ENCODE results near the gene FAM81B. TPM values are rescaled to one million over a fixed set of nuclear protein-coding genes. Genes with fewer than 3 reads are reported as not detected.
"Not testable (repeated sequence)": the region's sequence is repeated elsewhere in the genome, so short reads cannot be mapped to it uniquely, and the experiment has no call there.

The FAM81B gene
- total RNA-seq, 1 donor from 2014 or later: 7.6 TPM

GRCh38 chr5:95379133-95379532, 12.0 kb upstream of the FAM81B start:
- Histone ChIP-seq H3K4me3 (no peak overlapping the region), H3K27me3 (ENCODE audit: low read depth) (no peaks in the 10 kb centered on the region), H3K4me1 (no peaks in the 10 kb centered on the region), H3K27ac (no peak overlapping the region), H3K9me3 (no peaks in the 10 kb centered on the region), H3K36me3 (no peaks in the 10 kb centered on the region)
- DNase-seq: no peak
- ATAC-seq: no peak
- intact Hi-C loops (cut with DNase I): no loop called here
- TF ChIP-seq CTCF (IDR thresholded peaks at IDR 0.05): no peak

GRCh38 chr5:95380103-95380628, 11.0 kb upstream of the FAM81B start:
- H3K9me3 ChIP-seq: no peaks in the 10 kb centered on the region
- no peak overlapping the region for H3K27ac ChIP-seq
- no peak for ATAC-seq
- intact Hi-C loops (cut with DNase I): no loop called here
- TF ChIP-seq CTCF (IDR thresholded peaks at IDR 0.05): no peak
- H3K27me3 ChIP-seq (ENCODE audit: low read depth): no peaks in the 10 kb centered on the region
- no peak for DNase-seq
- no peak overlapping the region for H3K4me3 ChIP-seq
- no peaks in the 10 kb centered on the region for H3K36me3 ChIP-seq
- no peaks in the 10 kb centered on the region for H3K4me1 ChIP-seq

- no peaks in the 10 kb centered on the region for H3K27me3 ChIP-seq (ENCODE audit: low read depth)
- no peak overlapping the region for H3K4me3 ChIP-seq
- no peaks in the 10 kb centered on the region for H3K4me1 ChIP-seq
- H3K36me3 ChIP-seq: no peaks in the 10 kb centered on the region
- ATAC-seq: no peak
- TF ChIP-seq CTCF (IDR thresholded peaks at IDR 0.05): no peak
- DNase-seq: no peak
- no peak overlapping the region for H3K27ac ChIP-seq
- no peaks in the 10 kb centered on the region for H3K9me3 ChIP-seq
- intact Hi-C loops (cut with DNase I): no loop called here
These were observed 8.4 kb upstream of the FAM81B start for GRCh38 chr5:95382801-95383200.

GRCh38 chr5:95384485-95385213, 6.5 kb upstream of the FAM81B start:
- Histone ChIP-seq H3K27ac (no peak overlapping the region), H3K4me1 (no peaks in the 10 kb centered on the region), H3K36me3 (no peaks in the 10 kb centered on the region), H3K27me3 (ENCODE audit: low read depth) (no peaks in the 10 kb centered on the region), H3K9me3 (no peaks in the 10 kb centered on the region), H3K4me3 (no peak overlapping the region)
- DNase-seq (no peak), ATAC-seq (no peak)
- TF ChIP-seq CTCF (IDR thresholded peaks at IDR 0.05): no peak
- intact Hi-C loops (cut with DNase I): no loop called here

GRCh38 chr5:95385334-95385733, 5.8 kb upstream of the FAM81B start:
- ATAC-seq: no peak
- Histone ChIP-seq H3K36me3 (no peaks in the 10 kb centered on the region), H3K9me3 (no peaks in the 10 kb centered on the region), H3K4me1 (no peaks in the 10 kb centered on the region), H3K27ac (no peak overlapping the region), H3K27me3 (ENCODE audit: low read depth) (no peaks in the 10 kb centered on the region), H3K4me3 (no peak overlapping the region)
- DNase-seq: no peak
- TF ChIP-seq CTCF (IDR thresholded peaks at IDR 0.05): no peak
- intact Hi-C loops (cut with DNase I): no loop called here

GRCh38 chr5:95391965-95392364, 799 bp downstream of the FAM81B start:
- H3K36me3 ChIP-seq; H3K4me3 ChIP-seq; H3K4me1 ChIP-seq; DNase-seq; ATAC-seq; H3K27ac ChIP-seq; H3K9me3 ChIP-seq; H3K27me3 ChIP-seq (ENCODE audit: low read depth); intact Hi-C loops (cut with DNase I): not testable (repeated sequence)

Measured in lower lobe of right lung (tissue), 2 donors.